Stimulated activated CD4-positive, alpha-beta T cell treated with anti-CD3 and anti-CD28 coated beads, Interleukin-4, amount 100 ng/mL, for 1 hour (primary cell): ENCODE data around the gene AOPEP.
"Not testable (repeated sequence)": the region's sequence is repeated elsewhere in the genome, so short reads cannot be mapped to it uniquely, and the experiment has no call there.

Source experiments
- DNase-seq: peaks from one replicate; pipeline ENCODE4 v3.0.0-alpha.2; 2020

The AOPEP gene

DNA sequence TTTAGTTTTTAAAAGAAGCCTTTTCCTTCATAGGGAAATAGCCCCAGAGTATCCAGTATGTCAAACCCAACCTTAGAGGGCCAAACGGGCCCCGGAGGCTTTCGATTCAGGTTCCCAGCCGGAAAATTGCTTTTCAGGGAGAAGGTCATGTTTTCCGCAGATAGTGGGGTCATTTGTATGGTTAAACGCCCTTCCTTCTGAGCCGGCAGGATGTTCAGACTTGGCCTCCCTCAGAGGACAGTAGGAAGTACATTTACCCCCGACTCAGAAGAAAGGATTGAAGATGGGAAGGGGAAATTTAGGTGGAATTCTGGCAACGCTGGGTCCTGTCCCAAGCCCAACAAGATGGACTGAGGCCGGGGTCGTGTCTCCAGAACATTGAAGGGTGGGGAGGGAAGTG is 195.2 kb downstream of the AOPEP start:
- DNase-seq, result no peak

DNA sequence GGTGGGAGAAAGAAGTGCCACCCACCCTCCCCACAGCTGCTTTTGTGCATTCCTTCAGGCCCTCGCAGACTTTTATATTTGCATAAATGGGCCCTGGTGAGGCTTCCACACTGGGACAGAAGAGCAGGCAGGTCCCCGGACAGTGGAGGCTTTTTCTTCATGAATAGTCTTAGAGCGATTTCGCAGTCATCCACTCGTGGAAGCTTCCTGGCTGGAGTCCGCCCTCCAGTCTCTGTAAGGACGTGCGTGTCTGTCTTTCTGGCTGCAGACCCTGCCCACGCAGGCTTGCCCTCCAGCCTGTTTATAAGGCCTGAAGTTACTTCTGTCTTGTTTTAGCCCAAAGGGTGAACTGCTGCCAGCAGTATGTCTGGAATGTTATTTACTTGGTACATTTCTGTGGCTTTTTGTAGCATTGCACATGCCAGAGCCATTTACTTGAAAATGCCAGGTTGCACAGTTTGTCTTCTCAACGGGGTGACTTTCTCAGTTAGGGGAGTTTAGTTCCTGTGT is 195.7 kb downstream of the AOPEP start:
- DNase-seq, result no peak

DNA sequence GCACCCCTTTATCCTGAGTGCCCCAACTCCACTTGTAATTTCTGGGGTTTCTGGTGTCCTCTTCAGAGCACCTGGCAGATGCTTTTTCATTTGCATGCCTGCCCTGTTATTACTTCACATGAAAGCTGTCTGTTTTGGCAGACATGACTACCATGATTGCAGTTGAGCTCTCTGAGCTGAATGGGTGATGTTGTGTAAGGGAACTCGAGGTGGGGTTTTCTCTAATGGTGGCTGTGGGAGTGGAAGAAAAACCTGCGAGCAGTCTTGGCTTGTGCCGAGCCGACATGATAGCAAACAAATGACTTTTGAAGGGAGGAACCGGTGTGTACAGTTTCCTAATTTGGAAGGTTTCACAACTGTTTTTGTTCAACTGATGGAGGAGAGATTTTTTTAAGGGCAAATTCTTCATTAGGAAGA is 196.2 kb downstream of the AOPEP start:
- no peak for DNase-seq

DNA sequence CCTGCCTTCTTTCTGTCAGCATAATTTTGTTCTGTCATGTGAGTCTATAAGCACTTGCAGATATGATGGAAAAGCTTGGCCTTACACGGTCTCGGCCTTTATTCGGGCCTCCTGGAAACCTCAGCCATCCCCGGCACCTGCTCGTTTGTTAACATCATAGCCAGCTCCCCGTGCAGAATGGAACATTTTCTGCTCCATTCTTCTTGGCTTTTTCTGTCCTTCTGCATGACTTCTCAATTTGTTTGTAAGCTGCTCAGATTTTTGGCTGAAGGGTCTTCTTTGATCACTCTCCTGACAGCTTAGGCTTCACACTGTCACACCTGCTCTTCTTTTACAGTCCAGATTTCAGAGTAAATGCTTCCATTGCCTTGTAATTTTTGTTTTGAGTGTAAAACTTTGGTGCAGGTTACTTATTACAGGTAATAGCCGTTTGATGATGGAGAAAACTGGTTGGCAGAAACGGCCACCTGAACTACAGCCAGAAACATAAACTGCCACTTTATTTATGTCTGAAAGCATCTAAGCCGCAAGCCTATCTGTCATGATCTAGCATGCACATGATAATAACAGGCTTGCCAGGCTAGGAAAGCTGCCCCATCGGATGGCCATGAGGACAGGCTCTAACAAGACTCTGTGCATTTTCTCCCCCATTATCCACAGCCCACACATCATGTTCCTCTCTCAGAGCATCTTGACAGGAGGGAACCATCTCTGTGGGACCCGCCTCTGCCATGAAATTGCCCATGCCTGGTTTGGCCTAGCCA is 197.0 kb downstream of the AOPEP start:
- no peak for DNase-seq

DNA sequence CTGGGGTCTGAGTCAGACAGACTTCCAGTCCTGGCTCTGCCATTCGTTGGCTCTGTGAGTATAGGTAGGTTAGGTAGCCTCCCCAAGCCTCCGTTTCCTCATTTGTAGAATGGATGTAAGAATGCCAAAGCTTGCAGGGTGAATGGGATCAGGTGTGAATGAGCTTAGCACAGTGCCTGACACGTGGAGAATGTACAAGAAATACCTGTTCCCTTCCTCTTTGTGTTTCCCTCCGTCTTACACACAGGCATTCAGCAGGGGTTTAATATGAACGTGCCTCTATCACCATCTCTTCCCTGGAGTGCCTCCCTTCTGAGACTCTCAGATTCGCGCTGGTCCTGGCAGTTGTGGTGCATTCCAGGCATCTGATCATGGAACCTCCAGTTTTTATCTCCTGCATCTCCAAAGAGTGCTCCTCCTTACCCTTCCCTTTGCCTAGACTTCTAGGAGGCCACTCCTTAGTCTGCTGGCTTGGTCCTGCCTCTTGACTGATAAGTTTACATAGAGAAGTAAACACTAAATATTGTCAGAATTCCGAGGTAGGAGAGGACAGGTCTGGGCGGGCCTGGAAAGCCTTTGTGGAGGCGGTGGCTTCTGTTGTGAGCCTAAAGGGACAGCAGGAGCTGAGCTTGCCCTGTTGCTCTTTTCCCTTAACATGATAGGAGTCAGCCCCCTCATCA is 199.4 kb downstream of the AOPEP start:
- no peak for DNase-seq

DNA sequence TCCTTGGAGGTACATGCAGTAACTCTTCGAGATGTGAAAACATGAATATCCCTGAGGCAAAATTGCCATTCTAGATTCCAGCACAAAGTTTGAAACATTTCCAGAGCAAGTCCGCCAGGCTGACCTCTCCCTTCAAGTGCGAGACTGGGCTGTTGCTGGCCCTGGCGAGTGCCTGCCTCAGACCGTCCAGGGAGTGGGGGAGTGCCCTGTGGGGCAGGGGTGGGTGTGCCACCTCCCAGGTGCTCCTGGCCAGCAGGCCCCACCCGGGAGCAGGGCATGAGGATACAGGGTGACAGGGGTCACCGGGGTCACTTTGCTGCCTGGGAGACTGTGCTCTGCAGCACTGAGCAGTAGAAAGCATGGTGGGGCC is 199.9 kb downstream of the AOPEP start:
- no peak for DNase-seq

DNA sequence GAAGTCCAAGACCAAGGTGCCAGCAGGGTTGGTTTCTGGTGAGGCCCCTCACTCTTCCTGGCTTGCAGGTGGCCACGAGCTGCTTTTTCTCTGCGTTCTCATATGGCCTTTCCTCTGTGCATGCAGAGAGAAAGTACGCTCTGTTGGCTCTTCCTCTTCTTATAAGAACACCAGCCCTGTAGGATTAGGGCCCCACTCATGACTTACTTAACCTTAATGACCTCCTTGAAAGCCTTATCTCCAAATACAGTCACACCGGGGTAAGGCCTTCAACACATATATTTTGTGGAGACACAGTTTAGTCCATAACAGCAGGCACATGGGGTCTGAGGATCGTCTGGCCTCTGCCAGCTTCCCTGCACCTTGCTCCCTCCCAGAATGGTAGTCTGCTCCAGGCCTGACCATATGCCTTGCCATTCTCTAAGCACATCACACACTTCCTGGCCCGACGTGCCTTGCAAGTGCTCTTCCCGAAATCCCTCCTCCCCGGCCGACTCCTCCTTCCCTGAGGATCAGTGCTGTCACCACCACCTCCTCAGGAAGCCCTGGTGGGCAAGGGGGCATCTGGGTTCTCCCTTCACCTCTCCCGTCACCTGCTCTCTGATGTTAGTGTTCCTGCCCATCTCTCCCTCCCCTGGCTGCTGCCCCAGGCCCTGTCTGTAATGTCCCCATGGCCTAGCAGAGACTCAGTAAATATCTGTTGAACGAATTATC is 200.7 kb downstream of the AOPEP start:
- DNase-seq, result no peak

DNA sequence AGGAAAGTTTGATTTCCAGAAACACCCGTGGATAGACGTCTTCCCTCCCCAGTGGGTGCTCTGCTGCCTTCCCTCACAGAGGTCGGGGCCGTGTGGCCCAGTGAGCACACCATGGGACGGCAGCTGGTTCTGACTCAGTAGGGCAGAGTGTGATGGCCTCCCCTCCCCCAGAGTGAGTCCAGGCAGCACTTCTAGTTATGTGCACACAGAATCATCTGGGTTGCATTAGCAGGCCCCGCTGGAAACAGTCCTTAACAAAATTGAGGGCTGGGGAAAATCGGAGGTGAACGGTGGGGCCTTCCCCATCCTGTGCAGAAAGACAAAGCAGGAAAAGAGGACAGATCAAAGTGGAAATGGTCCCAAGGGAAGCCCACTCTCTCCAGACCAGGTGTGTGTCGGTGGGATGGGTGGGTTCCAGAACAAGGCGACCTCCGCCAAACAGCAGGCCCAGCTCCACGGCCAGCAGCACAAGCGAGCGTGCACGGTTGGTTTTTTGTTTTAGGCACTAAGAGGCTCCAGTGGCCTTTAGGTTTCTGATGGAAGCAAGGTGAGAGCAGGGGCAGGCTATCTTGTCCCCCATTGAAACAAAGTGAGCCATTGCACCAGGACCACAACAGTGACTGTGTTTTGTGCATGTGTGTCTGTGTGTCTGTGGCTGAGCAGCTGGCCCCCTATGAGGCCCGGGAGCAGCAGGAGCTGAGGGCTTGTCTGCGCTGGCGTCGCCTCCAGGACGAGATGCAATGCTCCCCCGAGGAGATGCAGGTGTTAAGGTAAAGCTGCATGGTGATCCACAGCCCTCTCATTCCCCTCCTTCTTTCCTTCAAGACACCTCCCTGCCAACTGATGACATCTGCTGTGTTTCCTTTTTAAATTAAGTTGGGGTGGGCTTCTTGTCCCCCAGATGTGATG is 201.5 kb downstream of the AOPEP start:
- no peak for DNase-seq

DNA sequence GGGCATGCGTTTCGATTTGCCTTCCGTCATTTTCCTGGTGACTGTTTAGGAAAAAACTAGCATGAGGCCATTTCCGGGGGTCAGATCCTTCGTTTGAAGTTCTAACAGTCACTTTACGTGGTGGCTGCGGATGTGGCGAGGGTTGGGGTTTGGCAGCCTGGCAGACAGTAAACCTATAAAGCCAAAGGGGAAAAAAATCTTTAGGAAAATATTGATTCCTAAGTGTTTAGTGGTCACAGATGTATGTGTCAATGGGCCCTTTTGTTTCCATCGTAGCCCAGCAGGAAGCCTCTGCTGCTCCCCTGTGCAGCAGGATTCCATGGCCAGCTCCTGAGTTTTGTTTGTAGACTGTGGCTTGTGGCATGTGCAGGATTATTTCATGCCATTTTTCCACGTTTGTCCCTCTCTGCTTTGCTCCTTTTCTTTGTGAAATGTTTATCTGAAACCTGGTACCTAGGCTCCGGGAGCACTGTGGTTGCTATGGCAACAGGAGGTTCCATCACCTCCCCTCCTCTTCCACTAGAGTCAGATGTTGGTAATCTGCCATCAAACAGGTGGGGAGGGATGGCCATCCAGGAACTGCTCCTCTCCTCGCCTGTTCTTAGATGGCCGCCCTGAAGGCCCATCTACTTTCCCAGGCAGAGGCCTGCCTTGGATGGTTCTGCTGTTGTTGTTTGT is 202.3 kb downstream of the AOPEP start:
- no peak for DNase-seq

DNA sequence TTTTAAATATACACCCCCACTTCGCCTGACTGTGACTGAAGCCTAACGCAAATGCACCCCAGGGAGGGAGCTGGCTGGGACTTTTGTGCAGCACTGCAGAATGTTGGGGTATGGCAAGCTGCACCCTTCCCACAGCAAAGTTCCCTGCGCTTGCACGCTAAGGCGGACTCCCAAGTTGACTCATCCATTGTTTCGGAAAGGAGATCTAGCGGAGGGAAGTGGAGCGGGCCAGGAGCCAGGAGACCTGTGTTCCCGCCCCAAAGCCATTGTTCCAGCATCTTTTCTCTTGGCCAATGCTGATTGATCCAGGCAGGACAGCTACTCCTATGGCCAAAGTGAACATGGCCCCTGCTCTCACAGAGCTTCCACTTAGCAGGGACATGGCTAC is 202.9 kb downstream of the AOPEP start:
- DNase-seq, result no peak

DNA sequence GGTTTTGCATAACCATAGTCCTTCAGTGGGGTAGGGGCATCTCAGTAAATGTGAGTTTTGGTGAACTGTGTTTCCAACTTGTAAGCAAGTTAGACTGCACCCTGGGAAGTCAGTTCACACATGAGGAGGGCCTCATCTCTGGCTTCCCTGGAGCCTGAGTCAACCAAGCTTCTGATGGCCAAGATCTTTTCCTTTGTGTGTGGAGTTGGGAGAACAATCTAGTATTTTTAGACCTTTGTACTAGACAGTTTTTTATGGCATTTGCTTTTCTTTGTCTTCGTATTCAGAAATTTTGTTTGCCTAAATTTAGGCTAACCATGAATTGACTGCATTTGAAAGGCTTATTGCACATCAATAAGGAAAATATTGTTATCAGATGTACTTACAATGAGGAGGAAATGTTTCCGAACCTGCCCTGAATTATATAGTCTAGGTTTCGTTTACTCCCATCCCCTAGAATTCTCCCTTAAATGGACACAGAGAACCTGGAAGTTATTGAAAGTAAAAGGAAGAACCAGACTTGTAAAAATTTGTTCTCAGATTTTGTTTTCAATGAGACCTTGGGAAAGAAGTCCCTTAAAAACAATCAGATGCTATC is 204.6 kb downstream of the AOPEP start:
- DNase-seq, result no peak

DNA sequence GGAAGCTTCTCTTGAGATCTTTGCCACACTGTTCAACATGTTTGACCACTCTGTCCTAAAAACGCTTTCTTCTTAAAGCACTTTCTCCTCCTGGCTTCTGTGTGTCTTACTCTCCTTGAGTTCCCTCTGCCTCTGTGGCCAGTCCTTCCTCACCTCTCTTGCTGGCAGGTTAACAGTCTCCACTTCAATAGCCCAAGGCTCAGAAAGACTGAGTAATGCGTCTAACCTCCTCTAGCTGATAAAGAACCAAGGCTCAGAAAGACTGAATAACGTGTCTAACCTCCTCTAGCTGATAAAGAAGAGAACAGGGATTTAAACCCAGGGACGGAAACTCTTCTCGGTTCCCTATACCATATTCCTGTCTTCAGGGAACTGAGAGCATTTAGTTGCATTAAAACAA is 205.2 kb downstream of the AOPEP start:
- no peak for DNase-seq

DNA sequence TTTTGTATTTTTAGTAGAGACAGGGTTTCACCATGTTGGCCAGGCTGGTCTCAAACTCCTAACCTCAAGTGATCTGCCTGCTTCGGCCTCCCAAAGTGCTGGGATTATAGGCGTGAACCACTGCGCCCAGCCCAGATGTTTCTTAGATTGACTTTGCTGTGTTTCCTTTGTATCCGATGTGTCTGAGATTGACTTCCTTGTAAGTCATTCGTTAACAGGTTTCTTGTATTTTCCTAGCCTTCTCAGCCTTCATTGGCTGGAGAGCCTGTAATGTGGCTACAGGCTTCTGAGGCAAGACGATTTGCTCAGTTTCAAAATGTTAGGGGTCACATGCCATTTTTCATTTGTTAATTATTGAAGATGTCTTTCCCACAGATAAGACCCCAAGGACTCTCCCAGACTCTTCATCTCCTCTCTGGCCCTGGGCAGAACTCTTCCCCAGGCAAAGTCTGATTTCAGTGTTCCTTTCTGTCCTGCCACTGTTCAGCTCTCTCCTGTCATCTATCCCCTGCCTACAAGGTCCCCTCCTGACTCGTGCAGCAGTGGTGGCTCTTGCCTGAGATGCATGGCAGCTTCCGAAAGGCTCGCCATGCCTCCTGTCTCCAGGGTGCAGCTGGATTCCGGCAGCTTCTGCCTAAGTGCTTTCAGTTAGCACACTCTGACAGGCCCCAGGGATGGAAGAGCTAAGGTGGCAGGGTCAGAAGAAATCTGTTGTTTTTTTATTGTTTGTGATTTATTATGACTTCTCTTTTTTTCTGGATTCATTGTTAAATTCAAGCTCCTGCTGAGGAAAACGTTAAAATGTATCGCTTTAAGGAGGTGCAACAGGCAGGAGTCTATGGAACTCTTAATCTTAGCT is 206.4 kb downstream of the AOPEP start:
- no peak for DNase-seq

DNA sequence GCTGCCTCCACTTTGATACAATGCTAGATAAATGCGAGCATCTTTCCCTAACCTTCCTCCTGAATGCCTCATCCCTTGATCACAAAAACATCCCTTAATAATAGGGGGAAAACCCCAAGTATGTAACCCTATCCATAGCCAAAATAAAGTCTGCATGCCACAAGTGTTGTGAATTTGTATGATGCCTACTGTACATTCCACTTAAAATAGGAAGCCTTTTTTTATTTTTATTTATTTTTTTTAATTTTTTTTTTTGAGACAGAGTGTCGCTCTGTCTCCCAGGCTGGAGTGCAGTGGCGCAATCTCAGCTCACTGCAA is 207.0 kb downstream of the AOPEP start:
- no peak for DNase-seq

DNA sequence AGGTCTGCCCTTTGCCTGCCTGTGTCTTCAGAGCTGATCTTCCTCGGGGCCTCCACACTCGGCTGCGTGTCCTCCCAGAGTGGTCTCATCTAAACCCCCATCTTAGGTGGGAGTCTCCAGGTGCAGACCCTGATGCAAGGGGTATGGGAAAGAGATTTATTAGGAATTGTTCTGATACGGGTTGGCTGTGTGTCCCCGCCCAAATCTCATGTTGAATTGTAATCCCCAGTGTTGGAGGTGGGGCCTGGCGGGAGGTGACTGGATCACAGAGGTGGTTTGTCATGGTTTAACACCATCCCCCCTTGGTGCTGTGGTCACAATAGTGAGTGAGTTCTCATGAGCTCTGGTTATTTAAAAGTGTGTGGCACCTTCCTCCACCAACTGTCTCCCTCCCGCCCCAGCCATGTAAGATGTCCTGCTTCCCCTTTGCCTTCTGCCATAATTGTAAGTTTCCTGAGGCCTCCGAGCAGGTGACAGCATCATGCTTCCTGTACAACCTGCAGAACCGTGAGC is 208.4 kb downstream of the AOPEP start:
- DNase-seq, result no peak

DNA sequence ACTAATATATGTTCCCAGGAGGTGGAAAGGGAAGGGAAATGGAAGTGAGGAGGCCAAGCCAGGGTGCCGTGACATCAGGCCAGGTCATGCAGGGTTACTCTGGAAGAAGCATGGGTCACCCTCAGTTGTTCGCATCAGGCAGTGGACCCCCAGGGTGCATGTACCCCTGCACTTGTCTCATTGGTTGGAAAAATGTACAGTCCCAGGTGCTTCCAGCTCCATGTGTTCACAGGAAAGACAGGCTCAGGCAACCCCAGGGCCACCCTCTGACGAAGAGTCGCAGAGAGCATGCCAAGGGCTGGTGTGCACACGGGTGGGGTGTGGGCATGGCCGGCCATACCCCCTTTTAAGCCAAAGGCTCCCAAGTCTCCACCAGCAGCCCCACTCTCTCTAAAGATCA is 208.9 kb downstream of the AOPEP start:
- DNase-seq, result no peak

DNA sequence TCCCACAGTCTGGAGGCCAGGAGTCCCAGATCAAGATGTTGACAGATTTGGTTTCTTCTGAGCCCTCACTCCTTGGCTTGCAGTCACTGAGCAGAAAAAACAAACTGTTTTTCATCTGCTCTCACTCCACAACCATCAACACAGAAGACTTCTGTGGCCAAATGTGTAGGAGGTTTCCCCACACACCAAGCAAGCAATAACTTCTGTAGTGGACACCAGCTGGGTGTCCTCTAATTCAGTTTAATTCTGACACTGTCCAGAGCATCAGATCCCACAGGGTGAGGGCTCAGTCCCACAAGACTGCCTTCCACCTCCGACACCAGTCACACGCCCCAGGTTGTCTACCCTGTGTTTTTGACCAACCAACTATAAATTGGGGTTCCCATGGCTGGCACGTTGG is 209.9 kb downstream of the AOPEP start:
- DNase-seq, result no peak

DNA sequence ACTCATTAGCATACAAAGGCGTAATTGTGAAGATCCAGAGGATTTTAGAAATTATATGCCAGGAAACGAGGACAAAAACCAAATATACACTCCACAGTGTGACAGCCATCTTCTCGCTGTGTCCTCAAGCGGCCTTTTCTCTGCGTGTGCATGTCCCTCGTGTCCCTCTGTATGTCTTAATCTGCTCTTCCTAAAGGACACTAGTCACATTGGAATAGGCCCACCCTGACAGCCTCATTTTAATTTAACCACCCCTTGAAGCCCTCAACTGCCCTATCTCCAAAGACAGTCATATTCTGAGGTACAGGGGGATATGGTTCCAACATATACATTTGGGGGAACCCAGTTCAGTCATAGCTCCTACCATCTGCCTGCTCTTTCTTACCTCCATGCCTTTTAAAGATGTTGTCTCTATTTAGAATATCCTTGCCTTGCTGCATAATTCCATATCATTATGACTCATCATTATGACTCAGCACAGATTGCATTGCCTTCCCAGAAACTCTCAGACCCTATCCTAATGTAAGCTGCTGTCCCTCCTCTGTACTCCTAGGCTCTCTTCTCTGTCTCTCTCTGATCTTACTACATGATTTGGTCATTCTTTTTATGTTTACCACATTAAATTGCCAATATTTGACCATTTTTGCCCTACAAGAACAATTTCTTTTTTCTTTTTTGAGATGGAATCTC is 210.9 kb downstream of the AOPEP start:
- no peak for DNase-seq

DNA sequence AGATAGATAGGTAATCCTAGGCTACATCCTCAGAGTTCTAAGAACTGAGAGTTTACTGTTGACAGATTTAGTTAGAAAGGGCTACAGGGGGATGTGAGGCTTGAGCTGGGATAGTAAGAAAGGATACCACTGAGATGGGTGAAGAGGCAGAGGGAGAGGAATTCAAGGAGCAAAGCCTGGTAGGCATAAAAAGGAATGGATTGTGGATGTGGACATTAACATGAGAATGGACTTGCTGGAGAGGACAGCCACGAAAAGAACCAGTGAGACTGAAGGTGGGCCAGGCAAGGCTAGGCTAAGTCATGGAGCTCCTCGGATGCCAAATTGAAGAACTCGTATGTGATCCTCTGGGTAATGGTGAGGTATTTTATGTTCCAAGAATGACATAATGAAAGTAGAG is 211.9 kb downstream of the AOPEP start:
- no peak for DNase-seq

DNA sequence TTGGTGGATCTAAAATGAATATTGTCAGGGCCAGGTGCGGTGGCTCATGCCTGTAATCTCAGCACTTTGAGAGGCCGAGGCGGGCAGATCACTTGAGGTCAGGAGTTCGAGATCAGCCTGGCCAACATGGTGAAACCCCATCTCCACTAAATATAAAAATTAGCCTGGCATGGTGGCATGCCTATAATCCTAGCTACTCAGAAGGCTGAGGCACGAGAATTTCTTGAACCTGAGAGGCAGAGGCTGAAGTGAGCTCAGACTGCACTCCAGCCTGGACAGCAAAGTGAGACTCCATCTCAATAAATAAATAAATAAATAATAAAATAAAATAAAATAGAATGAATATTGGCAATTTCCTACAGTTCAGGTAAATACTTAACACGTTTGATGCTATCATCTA is 213.8 kb downstream of the AOPEP start:
- not testable (repeated sequence) for DNase-seq
